ENCODE data around the gene NUP85.
"Not testable (repeated sequence)": the region's sequence is repeated elsewhere in the genome, so short reads cannot be mapped to it uniquely, and the experiment has no call there.

The NUP85 gene

DNA sequence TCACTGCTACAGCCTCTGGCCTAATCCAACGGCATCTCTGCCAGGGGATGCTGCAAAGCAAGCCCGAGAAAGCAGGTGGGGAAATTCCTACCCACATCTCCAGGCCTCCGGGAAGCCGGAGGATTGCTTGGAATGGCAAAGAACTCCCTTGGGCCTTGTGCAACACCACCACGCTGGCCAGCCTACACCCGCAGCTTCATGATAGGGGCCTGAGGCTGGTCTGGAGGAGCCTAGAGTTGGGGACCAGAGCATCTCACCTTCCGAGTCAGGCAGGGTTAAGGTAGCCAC is 35.6 kb downstream of the NUP85 start:
- DNase-seq (ENCODE audit: low read depth): no peak

GRCh38 chr17:75241502-75241901 is 36.0 kb downstream of the NUP85 start:
- DNase-seq (ENCODE audit: low read depth): no peak

DNA sequence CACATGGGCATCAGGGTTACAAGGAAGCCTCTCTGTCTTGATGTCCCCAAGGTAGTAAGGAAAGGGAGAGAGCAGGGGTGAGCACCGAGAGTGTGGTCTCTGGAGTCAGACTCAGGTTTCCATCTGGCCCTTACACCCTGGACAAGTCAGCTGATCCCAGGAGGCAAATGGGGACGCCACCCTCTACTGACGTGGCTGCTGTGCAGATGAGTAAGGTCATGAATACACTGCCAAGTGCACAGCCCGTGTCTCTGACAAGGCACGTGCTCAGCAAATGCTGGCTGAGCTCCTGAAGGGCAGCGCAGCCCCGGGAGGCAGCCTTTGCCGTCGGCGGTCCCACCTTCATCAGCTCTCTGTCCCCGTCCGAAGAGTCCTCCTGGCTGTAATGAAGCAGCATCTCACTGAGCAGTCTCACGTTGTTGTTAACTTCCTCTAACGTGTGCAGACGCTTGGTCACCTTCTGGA is 36.5 kb downstream of the NUP85 start:
- no peak for DNase-seq (ENCODE audit: low read depth)

GRCh38 chr17:75242461-75243042 is 37.1 kb downstream of the NUP85 start:
- no peak for DNase-seq (ENCODE audit: low read depth)

DNA sequence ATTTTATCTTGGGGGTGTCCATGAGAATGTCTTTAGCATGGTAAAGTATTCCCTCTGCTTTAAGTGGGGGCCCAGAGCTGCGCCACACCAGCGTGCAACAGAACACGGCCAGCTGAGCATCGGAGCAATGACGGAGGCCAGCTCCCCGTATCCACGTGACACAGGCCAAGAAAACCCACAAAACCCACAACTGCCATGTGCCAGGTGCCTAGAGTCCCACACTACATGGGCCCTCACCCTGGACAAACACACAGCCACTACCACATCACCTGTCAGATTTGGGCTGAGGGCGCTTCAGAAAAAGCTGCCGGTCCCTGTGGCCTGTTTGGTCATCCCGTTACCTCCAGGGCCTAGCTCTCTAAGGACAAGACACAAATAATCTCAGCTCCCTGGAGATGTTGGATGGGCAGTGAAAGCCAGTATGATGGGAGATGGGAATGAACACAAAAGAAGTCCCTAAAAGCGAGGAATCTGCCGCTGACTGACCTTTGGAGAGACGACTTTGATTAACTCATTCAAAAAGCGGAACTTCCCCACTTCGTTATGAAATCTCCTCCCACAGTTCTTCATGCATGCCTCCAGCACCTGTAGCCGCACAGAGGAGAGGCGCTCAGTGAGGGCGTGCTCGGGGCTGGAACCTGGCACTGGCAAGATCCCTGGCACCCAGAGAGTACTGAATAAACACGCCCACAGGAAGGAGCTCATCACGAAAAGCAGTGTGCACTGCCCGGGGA is 38.8 kb downstream of the NUP85 start:
- DNase-seq (ENCODE audit: low read depth): no peak

DNA sequence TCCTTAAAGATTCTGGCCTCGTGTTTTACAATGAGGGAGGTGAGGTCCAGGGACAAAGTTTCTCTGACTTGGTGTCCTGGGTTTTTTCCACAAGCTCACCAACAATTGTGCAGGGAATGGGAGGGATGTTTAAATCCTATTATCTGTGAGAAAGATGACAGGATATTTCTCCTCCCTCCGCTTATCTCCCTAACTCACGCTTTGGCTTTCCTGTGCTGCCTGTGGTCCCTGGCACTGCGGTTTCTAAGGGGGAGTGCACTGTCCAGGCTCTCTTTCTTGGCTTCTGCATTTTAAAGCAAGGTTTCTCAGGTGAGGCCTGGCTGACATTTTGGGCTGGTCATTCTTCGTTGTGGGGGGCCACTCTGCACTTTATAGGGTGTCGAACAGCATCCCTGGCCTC is 39.5 kb downstream of the NUP85 start:
- no peak for DNase-seq (ENCODE audit: low read depth)

DNA sequence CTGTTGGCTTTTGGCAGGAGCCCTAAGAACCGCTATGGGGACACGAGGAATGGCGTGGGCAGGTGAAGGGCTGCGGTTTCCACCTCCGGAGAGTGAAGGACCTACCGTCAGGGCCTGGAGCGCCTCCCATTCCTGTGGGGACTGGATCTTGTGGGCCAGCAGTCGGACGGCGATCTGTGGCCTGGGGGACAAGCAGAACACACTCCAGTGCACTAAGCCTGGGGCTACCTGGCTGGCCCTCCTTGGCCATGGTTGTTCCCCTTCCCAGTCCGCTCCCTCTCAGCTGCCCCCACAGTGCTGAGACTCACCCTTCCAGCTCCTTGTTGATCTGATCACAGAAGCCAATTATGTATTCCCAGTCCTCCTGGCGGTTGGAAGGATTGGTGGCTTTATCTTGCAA is 40.9 kb downstream of the NUP85 start:
- DNase-seq (ENCODE audit: low read depth): no peak

DNA sequence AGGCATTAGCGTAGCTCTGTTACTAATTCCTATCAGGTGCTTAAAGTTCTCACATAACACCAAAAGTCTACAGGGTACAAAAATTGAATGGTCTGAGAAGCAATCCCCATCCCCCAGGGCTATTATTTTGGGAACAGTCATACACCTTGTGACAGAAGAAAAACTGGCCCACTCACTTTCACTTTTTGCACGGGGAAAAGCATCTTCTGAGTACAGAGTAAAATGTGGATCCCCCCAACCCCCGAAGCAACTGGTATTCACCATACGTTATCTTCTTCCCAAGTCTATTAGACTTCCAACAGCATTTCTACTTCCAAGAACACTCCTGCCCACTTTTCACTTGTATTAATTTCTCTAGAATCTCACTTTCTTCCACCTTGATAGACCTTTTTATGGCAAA is 44.1 kb downstream of the NUP85 start:
- no peak for DNase-seq (ENCODE audit: low read depth)

DNA sequence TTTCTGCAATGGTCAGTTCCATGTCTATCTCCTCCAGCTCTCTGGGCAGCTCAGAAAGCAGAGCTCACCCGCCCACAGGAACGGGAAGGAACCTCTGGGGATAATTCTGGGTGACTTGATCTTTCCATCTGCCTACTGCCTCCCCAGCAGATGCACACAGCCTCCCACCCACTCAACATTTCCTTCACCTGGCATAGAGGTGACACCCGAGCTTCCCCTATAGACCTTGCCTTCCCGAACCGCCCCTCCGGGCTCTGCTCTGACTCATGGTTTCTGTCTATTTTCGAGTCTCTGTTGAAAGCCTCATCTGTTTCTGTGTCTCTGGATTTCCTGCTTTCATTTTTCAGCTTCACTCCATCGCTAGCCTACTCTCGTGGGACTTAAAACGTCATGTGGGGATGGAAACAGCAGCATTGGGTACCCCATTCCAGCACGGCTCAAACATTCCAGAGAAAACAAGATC is 44.6 kb downstream of the NUP85 start:
- DNase-seq (ENCODE audit: low read depth): no peak

DNA sequence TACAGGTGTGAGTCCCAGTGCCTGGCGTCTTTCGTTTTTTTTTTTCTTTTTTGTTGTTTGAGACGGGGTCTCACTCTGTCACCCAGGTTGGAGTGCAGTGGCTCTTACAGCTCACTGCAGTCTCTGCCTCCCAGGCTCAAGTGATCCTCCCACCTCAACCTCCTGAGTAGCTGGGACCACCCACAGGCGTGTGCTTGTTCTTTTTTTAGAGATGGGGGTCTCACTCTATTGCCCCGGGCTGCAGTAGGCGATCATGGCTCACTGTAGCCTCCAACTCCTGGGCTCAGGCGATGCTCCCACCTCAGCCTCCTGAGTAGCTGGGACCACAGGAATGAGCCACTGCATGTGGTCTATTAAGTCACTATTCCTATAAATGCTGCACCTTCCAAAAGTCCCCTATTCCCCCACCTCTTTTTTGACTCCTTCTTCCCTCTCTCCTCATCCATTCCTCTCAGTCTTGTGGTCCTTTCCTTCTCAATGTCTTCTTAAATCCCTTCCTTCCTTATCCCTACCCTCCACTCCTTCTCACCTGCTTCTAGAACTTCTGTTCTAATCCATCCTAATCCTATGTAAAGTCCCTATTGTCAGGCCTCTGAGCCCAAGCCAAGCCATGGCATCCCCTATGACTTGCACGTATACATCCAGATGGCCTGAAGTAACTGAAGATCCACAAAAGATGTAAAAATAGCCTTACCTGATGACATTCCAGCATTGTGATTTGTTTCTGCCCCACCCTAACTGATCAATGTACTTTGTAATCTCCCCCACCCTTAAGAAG is 46.7 kb downstream of the NUP85 start:
- no peak for DNase-seq (ENCODE audit: low read depth)

- DNase-seq (ENCODE audit: low read depth): not testable (repeated sequence)
Measured at GRCh38 chr17:75255954-75256698, 50.6 kb downstream of the NUP85 start.

GRCh38 chr17:75257228-75257627 is 51.7 kb downstream of the NUP85 start:
- DNase-seq (ENCODE audit: low read depth): not testable (repeated sequence)

- DNase-seq (ENCODE audit: low read depth): no peak
Measured at GRCh38 chr17:75260641-75261335, 55.3 kb downstream of the NUP85 start.

DNA sequence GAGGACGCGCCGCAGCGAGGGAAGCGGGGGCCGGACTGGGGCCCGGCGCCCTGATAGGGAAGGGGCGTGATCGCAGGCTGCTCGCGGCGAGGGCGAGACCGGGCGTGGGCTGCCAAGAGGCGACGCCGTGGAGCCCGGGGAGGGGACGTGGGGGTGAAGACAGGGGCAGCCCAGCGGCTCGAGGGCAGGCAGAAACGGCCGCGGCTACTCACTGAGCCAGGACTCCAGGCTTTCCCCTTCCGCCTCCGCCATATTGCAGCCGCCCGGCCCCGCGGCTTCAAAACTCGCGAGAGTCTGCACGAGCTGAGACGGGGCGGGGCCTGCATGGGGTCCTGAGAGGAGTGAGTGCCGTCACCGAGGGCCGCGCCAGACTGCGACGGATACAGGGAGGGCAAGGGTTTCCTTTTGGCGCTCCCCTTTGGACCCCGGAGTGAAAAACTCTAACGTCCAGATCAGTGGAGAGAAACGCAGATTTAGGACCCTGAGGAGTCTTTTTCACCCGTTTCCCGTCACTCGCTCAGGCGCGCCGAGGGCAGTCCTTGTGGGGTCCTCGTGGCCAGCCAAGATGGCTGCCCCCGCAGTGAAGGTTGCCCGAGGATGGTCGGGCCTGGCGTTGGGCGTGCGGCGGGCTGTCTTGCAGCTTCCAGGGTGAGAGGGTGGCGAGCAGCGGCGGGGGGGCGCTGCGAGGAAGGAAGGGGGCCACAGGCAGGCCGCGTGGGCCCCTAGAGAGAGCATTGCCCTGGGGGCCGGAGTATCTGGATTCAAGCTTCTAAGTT is 56.0 kb downstream of the NUP85 start, which contains the start of the genes GGA3 and MRPS7:
Gene GGA3, minus strand, starts transcription at position 271 of the 776 bp plus-strand sequence. Its CDS starts 19 bp downstream, at position 252.
Gene MRPS7, plus strand, starts transcription at position 544 of the 776 bp plus-strand sequence. Its CDS starts 22 bp downstream, at position 566.
- DNase-seq (ENCODE audit: low read depth): peak; percentile 77

- DNase-seq (ENCODE audit: low read depth): no peak
Measured at GRCh38 chr17:75262112-75262606, 56.7 kb downstream of the NUP85 start.

DNA sequence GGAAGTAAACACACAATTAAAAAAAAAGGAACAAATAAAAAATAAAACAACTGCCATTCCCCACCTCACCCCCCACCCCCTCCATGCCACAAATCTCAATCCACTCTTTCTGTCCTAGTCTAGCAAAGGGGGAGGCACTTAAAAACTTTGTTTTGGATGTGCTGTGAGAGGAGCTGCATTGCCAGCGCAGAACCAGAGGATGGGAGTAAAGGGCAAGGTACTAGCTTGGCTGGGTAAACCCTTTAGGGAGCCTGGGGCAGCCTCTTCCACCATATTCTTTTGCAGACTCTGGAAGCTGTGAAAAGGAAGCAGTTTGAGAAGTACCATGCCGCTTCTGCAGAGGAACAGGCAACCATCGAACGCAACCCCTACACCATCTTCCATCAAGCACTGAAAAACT is 57.6 kb downstream of the NUP85 start:
- DNase-seq (ENCODE audit: low read depth): no peak

GRCh38 chr17:75265614-75266315 is 60.3 kb downstream of the NUP85 start:
- no peak for DNase-seq (ENCODE audit: low read depth)

DNA sequence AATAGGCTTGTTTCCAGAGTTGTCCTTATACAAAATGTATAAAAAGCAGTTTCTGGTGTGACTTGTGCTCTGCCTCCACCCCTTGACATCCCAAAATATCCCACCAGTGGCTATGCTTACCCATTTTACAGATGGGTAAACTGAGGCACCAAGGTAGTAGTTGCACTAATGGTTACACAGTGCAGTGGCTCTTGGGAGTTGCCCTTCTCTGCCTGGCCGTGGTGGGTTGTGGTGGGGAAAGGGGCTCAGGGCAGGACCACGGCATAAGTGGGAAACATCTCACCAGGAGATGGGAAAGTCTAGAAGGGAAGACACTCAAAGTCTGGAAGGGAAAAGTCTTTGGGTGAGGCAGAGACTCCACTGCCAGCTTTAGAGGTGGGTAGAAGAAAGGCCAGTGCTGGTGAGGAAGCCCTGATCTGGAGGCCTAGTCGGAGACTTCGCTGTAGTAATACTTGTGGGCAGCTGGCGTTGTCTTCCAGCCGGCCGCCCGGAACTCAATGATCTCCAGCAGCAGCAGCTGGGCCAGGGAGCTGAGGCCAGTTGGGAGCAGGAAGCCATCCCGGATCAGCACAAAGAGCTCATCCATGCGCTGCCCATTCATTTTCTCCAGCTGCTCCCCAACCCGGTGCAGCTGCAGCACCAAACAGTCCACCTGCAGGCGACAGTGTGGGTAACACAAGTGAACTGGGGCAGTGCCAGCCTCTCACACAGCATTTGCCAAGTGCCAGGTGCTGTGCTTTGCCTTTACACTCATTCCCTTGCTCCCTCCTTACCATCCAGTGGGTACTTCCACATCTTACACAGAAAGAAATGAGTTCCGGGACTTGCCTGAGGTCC is 61.1 kb downstream of the NUP85 start:
- no peak for DNase-seq (ENCODE audit: low read depth)

GRCh38 chr17:75267153-75267410 is 61.6 kb downstream of the NUP85 start:
- DNase-seq (ENCODE audit: low read depth): no peak
